GM23248 (cell line): Measurements from ENCODE around the gene POLDIP2. TPM values are rescaled to one million over a fixed set of nuclear protein-coding genes. Genes with fewer than 3 reads are reported as not detected.

Source experiments
- DNase-seq: peaks from one replicate; pipeline ENCODE4 v3.0.0-alpha.2; 2015
- H2AFZ ChIP-seq: fragments of 200-600 bp; sonication (generic); 2 replicates; pipeline ENCODE4 v1.6.1; 2016; ENCODE audit warnings: antibody characterized with exemption
- H3F3A ChIP-seq: fragments of 200-600 bp; sonication (generic); 2 replicates; pipeline ENCODE4 v1.6.1; 2016; ENCODE audit warnings: mild to moderate bottlenecking, antibody characterized with exemption, mixed run types; ENCODE audit not compliant: insufficient read depth
- H3K27ac ChIP-seq: fragments of 200-600 bp; sonication (generic); 2 replicates; pipeline ENCODE4 v1.5.1; 2016; ENCODE audit warnings: mild to moderate bottlenecking
- H3K27me3 ChIP-seq: fragments of 200-600 bp; sonication (generic); replicated peaks from 2 replicates; pipeline ENCODE4 v1.6.1; 2016; ENCODE audit warnings: mild to moderate bottlenecking; ENCODE audit not compliant: insufficient read depth
- H3K36me3 ChIP-seq: fragments of 200-600 bp; sonication (generic); 2 replicates; pipeline ENCODE4 v1.6.1; 2016; ENCODE audit warnings: low read depth, mild to moderate bottlenecking
- H3K4me1 ChIP-seq: fragments of 200-600 bp; sonication (generic); 2 replicates; pipeline ENCODE4 v1.6.1; 2016; ENCODE audit warnings: mild to moderate bottlenecking; ENCODE audit not compliant: insufficient read depth
- H3K4me2 ChIP-seq: fragments of 200-600 bp; sonication (generic); one replicate; pipeline ENCODE4 v1.6.1; 2016; ENCODE audit warnings: mild to moderate bottlenecking; ENCODE audit not compliant: unreplicated experiment
- H3K4me3 ChIP-seq: fragments of 200-600 bp; sonication (generic); 2 replicates; pipeline ENCODE4 v1.5.1; 2016; ENCODE audit warnings: mild to moderate bottlenecking
- H3K79me2 ChIP-seq: fragments of 200-600 bp; sonication (generic); 2 replicates; pipeline ENCODE4 v1.6.1; 2016; ENCODE audit warnings: mild to moderate bottlenecking; ENCODE audit not compliant: insufficient read depth
- H3K9ac ChIP-seq: fragments of 200-600 bp; sonication (generic); 2 replicates; pipeline ENCODE4 v1.6.1; 2016; ENCODE audit warnings: mild to moderate bottlenecking
- H3K9me2 ChIP-seq: fragments of 200-600 bp; sonication (generic); 2 replicates; pipeline ENCODE4 v1.6.1; 2016; ENCODE audit warnings: mixed run types, mild to moderate bottlenecking, moderate library complexity; ENCODE audit not compliant: insufficient read depth
- H3K9me3 ChIP-seq: fragments of 200-600 bp; sonication (generic); one replicate; pipeline ENCODE4 v1.6.1; 2017; ENCODE audit warnings: low read depth
- H4K20me1 ChIP-seq: fragments of 200-600 bp; sonication (generic); 2 replicates; pipeline ENCODE4 v1.6.0; 2016; ENCODE audit not compliant: insufficient read depth
- EZH2 ChIP-seq: fragments of 200-600 bp; sonication (generic); IDR thresholded peaks from 2 replicates; pipeline ENCODE4 v1.6.1; 2018; ENCODE audit warnings: antibody characterized with exemption, mild to moderate bottlenecking; ENCODE audit not compliant: insufficient read depth, poor library complexity, severe bottlenecking
- EZH2phosphoT487 ChIP-seq: fragments of 200-600 bp; sonication (generic); IDR thresholded peaks from 2 replicates; pipeline ENCODE4 v1.6.1; 2018; ENCODE audit warnings: antibody characterized with exemption, moderate library complexity, mild to moderate bottlenecking, low read depth; ENCODE audit not compliant: insufficient read depth
- WGBS, 2 experiments: methylation state at CpG; one replicate each; pipeline ENCODE4 v1.1.6; 2015 to 2017; ENCODE audit warnings: low lambda C conversion rate in 2 of 2, low coverage in 1 of 2; ENCODE audit errors: missing lambda C conversion rate in 2 of 2; 5-methylcytosine and 5-hydroxymethylcytosine counted together
- in situ Hi-C: fragments of 300-500 bp; cut with MboI; formaldehyde crosslinking; loops from 2 replicates; pipeline ENCODE4 v1.15.0; 2020
- polyA plus RNA-seq: library from polyadenylated mRNA; unstranded; fragments of >200 nt; fragmentation: Nextera tagmentation; extraction: Ambion mirVana; gene quantifications from 2 replicates; pipeline ENCODE4 v1.2.1, GENCODE V29; 2016
- total RNA-seq: library from RNA; depleted of rRNA; stranded (reverse); fragments of >200 nt; shearing (Covaris generic); gene quantifications from 2 replicates; pipeline ENCODE4 v1.2.3, GENCODE V29; 2014

POLDIP2 gene
- total and polyA plus RNA-seq, 2 experiments from 2014 or later = 92.7 to 105 TPM

DNA sequence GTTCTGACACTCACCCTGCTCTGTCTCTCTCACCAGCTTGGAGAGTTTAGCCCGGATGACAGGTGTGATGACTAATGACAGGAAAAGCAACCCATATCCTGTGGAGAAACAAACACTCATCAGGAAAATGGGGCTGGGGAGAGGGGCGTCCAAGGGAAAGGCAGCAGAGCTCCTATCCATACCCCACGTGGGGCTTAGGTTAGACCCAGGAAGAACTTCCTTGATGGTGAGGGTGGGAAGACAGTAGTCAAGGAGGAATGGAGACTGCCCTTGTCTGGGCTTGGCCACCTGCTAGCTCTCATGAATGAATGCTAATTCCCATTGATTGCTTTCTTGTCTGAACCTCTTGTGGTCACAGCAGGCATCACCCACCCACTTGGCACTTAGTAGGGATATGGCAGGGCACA lies 44.9 kb upstream of the POLDIP2 start:
- no peak overlapping the region for H3K9ac ChIP-seq
- DNase-seq = no peak
- no peaks in the 10 kb centered on the region for H3F3A ChIP-seq
- in situ Hi-C loops = no loop called here
- no peak overlapping the region for H2AFZ ChIP-seq
- TF ChIP-seq EZH2phosphoT487 (no peak), EZH2 (no peak)
- no peaks in the 10 kb centered on the region for H3K9me2 ChIP-seq
- H3K9me3 ChIP-seq = no peaks in the 10 kb centered on the region
- peaks cover 6% of the 10 kb centered on the region; the same call in 1 of the 2 replicates for H3K4me1 ChIP-seq
- H3K4me3 ChIP-seq = no peak overlapping the region
- no peaks in the 10 kb centered on the region for H3K27me3 ChIP-seq
- H3K4me2 ChIP-seq = no peak overlapping the region
- H3K36me3 ChIP-seq = no peaks in the 10 kb centered on the region
- no peak overlapping the region for H3K27ac ChIP-seq
- H4K20me1 ChIP-seq = no peaks in the 10 kb centered on the region
- H3K79me2 ChIP-seq = no peaks in the 10 kb centered on the region
- WGBS, 2 experiments = 56 to 64% methylated on average over 3 of the region's 3 CpGs

DNA sequence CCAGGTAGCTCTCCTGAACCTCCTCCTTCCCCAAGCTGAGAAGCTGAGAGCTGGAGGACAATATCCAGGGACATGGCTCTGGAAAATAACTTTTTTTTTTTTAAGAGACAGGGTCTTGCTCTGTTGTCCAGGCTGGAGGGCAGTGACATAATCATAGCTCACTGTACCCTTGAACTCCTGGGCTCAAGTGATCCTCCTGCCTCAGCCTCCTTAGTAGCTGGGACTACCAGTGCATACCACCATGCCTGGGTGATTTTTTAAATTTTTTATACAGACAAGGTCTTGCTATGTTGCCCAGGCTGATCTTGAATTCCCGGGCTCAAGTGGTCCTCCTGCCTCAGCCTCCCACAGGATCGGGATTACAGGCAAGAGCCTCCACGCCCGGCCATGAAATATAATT lies 42.5 kb upstream of the POLDIP2 start:
- no peak overlapping the region for H3K4me3 ChIP-seq
- H3K27ac ChIP-seq = no peak overlapping the region
- no peak overlapping the region for H3K4me2 ChIP-seq
- peaks cover 1% of the 10 kb centered on the region for H3F3A ChIP-seq
- H3K9ac ChIP-seq = no peak overlapping the region
- no peak for DNase-seq
- no peaks in the 10 kb centered on the region for H3K9me3 ChIP-seq
- 94 to 95% methylated on average over 4 of the region's 4 CpGs for WGBS, 2 experiments
- H2AFZ ChIP-seq = no peak overlapping the region
- no peaks in the 10 kb centered on the region for H3K36me3 ChIP-seq
- H3K4me1 ChIP-seq = peaks cover 11% of the 10 kb centered on the region
- no peak for TF ChIP-seq EZH2
- TF ChIP-seq EZH2phosphoT487 = no peak
- no peaks in the 10 kb centered on the region for H3K9me2 ChIP-seq
- no peaks in the 10 kb centered on the region for H4K20me1 ChIP-seq
- no peaks in the 10 kb centered on the region for H3K27me3 ChIP-seq
- no peaks in the 10 kb centered on the region for H3K79me2 ChIP-seq
- in situ Hi-C loops = no loop called here

- H3K4me3 ChIP-seq = no peak overlapping the region
- H3F3A ChIP-seq = peaks cover 13% of the 10 kb centered on the region
- no peaks in the 10 kb centered on the region for H4K20me1 ChIP-seq
- no peaks in the 10 kb centered on the region for H3K36me3 ChIP-seq
- H3K27me3 ChIP-seq = no peaks in the 10 kb centered on the region
- no peak for TF ChIP-seq EZH2phosphoT487
- no peak for TF ChIP-seq EZH2
- H3K9ac ChIP-seq = no peak overlapping the region
- peak; percentile 33 for DNase-seq
- in situ Hi-C loops = no loop called here
- WGBS, 2 experiments = 61 to 62% methylated on average over 6 of the region's 6 CpGs
- no peaks in the 10 kb centered on the region for H3K79me2 ChIP-seq
- H2AFZ ChIP-seq = no peak overlapping the region
- H3K4me1 ChIP-seq = peaks cover 17% of the 10 kb centered on the region
- H3K9me3 ChIP-seq = no peaks in the 10 kb centered on the region
- no peak overlapping the region for H3K27ac ChIP-seq
- no peaks in the 10 kb centered on the region for H3K9me2 ChIP-seq
- no peak overlapping the region for H3K4me2 ChIP-seq
These were observed 41.1 kb upstream of the POLDIP2 start for GRCh38 chr17:28398280-28398981.

GRCh38 chr17:28397687-28398279 lies 40.5 kb upstream of the POLDIP2 start:
- 74 to 85% methylated on average over 7 of the region's 7 CpGs for WGBS, 2 experiments
- no peak for DNase-seq

More at GRCh38 chr17:28397687-28398279, 40.5 kb upstream of the POLDIP2 start:
- Histone ChIP-seq H3K9ac (no peak overlapping the region), H3K27me3 (no peaks in the 10 kb centered on the region), H3K36me3 (no peaks in the 10 kb centered on the region), H3F3A (peaks cover 13% of the 10 kb centered on the region), H3K4me2 (no peak overlapping the region), H2AFZ (no peak overlapping the region), H3K9me3 (no peaks in the 10 kb centered on the region), H3K9me2 (no peaks in the 10 kb centered on the region), H3K4me1 (peaks cover 17% of the 10 kb centered on the region), H4K20me1 (no peaks in the 10 kb centered on the region), H3K79me2 (no peaks in the 10 kb centered on the region), H3K4me3 (no peak overlapping the region), H3K27ac (no peak overlapping the region)
- TF ChIP-seq EZH2phosphoT487 = no peak
- TF ChIP-seq EZH2 = no peak
- in situ Hi-C loops = no loop called here
